Esophagus muscularis mucosa (tissue), 4 donors: ENCODE results near the gene CRYBG1. TPM values are rescaled to one million over a fixed set of nuclear protein-coding genes. Genes with fewer than 3 reads are reported as not detected.

Source experiments
- DNase-seq: peaks from one replicate; pipeline ENCODE4 v3.0.0-alpha.2; 2017; ENCODE audit errors: extremely low spot score
- H3K27ac ChIP-seq, 4 donors: fragments of 200-600 bp; sonication (generic); replicated peaks in 1 of 4; 1 replicate in 3 of 4; 2 replicates in 1 of 4; pipeline ENCODE4 v1.5.1; 2016 to 2019; ENCODE audit warnings: mild to moderate bottlenecking in 1 of 4
- H3K27me3 ChIP-seq, 4 donors: fragments of 200-600 bp; sonication (generic); one replicate each; pipeline versions ENCODE4 v1.5.1 to v1.6.0; 2016 to 2019
- H3K36me3 ChIP-seq, 4 donors: fragments of 200-600 bp; sonication (generic); one replicate each; pipeline ENCODE4 v1.5.1; 2016 to 2019
- H3K4me1 ChIP-seq, 4 donors: fragments of 200-600 bp; sonication (generic); one replicate each; pipeline ENCODE4 v1.5.1; 2016 to 2019
- H3K4me3 ChIP-seq, 4 donors: fragments of 200-600 bp; sonication (generic); 1 replicate in 2 of 4; 2 replicates in 2 of 4; pipeline ENCODE4 v1.5.1; 2016 to 2019; ENCODE audit warnings: mild to moderate bottlenecking in 4 of 4, moderate library complexity in 1 of 4
- H3K9me3 ChIP-seq, 4 donors: fragments of 200-600 bp; sonication (generic); 1 replicate in 3 of 4; 2 replicates in 1 of 4; pipeline ENCODE4 v1.5.1; 2016 to 2019
- CTCF ChIP-seq, 3 experiments: fragments of 200-600 bp in 2 of 3; fragments of 450-650 bp in 1 of 3; sonication (generic) in 2 of 3; IDR thresholded peaks; one replicate each; pipeline ENCODE4 v1.5.1; 2017 to 2019; ENCODE audit warnings: antibody characterized with exemption in 3 of 3, mild to moderate bottlenecking in 2 of 3, moderate library complexity in 1 of 3
- EP300 ChIP-seq: sonication (generic); formaldehyde crosslinking; IDR thresholded peaks from one replicate; pipeline ENCODE4 v1.6.1; 2017; ENCODE audit warnings: antibody characterized with exemption
- POLR2A ChIP-seq: fragments of 450-650 bp; IDR thresholded peaks from one replicate; pipeline ENCODE4 v1.6.1; 2017; ENCODE audit warnings: antibody characterized with exemption, moderate library complexity, mild to moderate bottlenecking, low read depth
- POLR2AphosphoS5 ChIP-seq, 2 donors: sonication (generic); formaldehyde crosslinking; IDR thresholded peaks; one replicate each; pipeline ENCODE4 v1.6.1; 2017; ENCODE audit warnings: antibody characterized with exemption in 2 of 2
- WGBS: methylation state at CpG from one replicate; pipeline ENCODE4 v1.1.5; 2018; 5-methylcytosine and 5-hydroxymethylcytosine counted together
- intact Hi-C: fragments of 100-400 bp; cut with DNase I; formaldehyde crosslinking; loops from one replicate; pipeline ENCODE4 v1.15.1; 2023
- total RNA-seq, 4 donors: library from RNA; depleted of rRNA; stranded (reverse); fragments of >200 nt; gene quantifications; one replicate each; pipeline versions ENCODE4 v1.1.0 to v1.2.1, GENCODE V29; 2016

Gene CRYBG1
- total RNA-seq, 4 donors from 2014 or later: 2.1 to 4.5 (median 3.6) TPM

DNA sequence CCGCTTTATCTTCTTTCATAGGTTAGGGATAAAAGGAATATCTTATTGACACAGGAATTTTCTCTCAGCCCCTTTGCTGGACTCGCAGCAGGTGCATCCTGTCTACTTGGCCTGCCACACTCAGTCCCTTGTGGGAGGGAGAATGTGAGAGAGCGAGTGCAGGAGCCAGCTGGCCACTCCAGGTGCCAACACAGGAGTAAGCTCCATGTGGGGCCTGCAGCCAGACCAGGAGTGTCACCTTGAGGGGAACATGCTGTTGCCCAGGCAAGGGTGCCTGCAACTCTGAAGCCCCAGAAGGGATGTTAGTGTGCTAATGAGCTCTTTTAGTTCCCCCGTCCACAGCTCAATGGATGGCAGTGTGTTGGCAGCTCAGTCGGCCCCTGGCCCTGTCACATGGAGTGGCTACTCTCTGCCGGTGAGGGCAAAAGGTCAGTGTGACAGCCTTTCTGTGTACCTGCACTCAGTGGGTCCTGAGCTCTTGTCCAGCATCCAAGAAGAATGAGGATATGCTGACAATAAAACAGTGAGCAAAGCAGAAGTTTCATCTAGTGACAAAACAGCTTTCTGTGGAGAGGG is 57.1 kb downstream of the CRYBG1 start:
- Histone ChIP-seq H3K4me1 (no peaks in the 10 kb centered on the region), H3K9me3 (no peaks in the 10 kb centered on the region), H3K36me3 (no peaks in the 10 kb centered on the region), H3K4me3 (no peak overlapping the region), H3K27ac (no peak overlapping the region), H3K27me3 (peaks cover 0 to 6% (median 0%) of the 10 kb centered on the region in 4 donors)
- TF ChIP-seq POLR2A: no peak
- no peak for TF ChIP-seq POLR2AphosphoS5 (IDR thresholded peaks at IDR 0.05)
- TF ChIP-seq CTCF (IDR thresholded peaks at IDR 0.05): no peak
- TF ChIP-seq EP300: no peak
- no peak for DNase-seq
- intact Hi-C loops: no loop called here
- WGBS: 54% methylated on average over 6 of the region's 6 CpGs

DNA sequence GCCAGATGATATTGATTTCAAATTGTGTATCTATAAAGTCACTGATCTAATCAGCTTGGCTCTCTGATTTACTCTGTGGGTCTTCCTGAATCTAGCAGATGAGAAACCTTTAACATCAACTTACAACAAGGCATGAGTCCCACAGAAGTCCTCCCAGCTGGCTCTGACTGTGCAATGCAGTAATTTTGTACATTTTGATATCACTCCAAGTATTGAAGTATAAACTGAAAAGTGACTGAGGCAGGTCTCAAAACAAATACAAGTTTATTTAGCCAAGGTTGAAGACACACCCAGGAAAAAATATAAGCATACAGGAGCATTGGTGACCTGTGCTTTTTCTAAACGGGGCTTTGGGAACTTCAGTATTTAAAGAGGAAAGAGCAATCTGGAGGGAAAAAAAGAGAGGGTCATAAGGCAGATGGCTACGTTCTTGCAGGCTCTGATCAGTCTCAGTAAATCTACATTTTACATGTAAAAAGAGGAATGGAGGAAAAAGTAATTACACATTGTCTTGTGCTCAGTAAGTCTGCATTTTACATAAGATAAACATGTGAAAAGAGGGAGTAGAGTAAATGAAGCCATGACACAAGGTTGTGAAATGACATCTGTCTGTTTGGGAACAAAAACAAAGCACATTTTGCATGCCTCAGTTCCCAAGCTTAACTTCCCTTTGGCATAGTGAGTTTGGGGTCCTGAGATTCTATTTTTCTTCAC is 59.5 kb downstream of the CRYBG1 start:
- intact Hi-C loops: no loop called here
- H3K4me3 ChIP-seq: no peak overlapping the region

GRCh38 chr6:106421496-106421895 is 61.0 kb downstream of the CRYBG1 start:
- no peaks in the 10 kb centered on the region for H3K27me3 ChIP-seq
- intact Hi-C loops: no loop called here
- TF ChIP-seq CTCF (IDR thresholded peaks at IDR 0.05): no peak
- no peak for TF ChIP-seq POLR2A
- no peak for TF ChIP-seq POLR2AphosphoS5 (IDR thresholded peaks at IDR 0.05)
- TF ChIP-seq EP300: no peak
- no peak overlapping the region for H3K27ac ChIP-seq
- H3K4me3 ChIP-seq: no peak overlapping the region
- no peak for DNase-seq
- no peaks in the 10 kb centered on the region for H3K36me3 ChIP-seq
- no peaks in the 10 kb centered on the region for H3K4me1 ChIP-seq
- 89% methylated on average over 2 of the region's 2 CpGs for WGBS
- H3K9me3 ChIP-seq: no peaks in the 10 kb centered on the region

More for the DNA sequence above, 59.5 kb downstream of the CRYBG1 start:
- DNase-seq: no peak
- Histone ChIP-seq H3K9me3 (no peaks in the 10 kb centered on the region), H3K36me3 (no peaks in the 10 kb centered on the region), H3K27ac (no peak overlapping the region), H3K27me3 (peaks cover 0 to 6% (median 0%) of the 10 kb centered on the region in 4 donors), H3K4me1 (no peaks in the 10 kb centered on the region)
- 52% methylated on average over 2 of the region's 2 CpGs for WGBS
- TF ChIP-seq POLR2AphosphoS5 (IDR thresholded peaks at IDR 0.05) (no peak), CTCF (IDR thresholded peaks at IDR 0.05) (no peak), POLR2A (no peak), EP300 (no peak)

- H3K4me1 ChIP-seq: no peaks in the 10 kb centered on the region
- no peak overlapping the region for H3K4me3 ChIP-seq
- TF ChIP-seq EP300: no peak
- no peak for TF ChIP-seq POLR2A
- TF ChIP-seq CTCF (IDR thresholded peaks at IDR 0.05): no peak
- TF ChIP-seq POLR2AphosphoS5 (IDR thresholded peaks at IDR 0.05): no peak
- H3K9me3 ChIP-seq: no peaks in the 10 kb centered on the region
- no peak for DNase-seq
- no peak overlapping the region for H3K27ac ChIP-seq
- H3K27me3 ChIP-seq: no peaks in the 10 kb centered on the region
- no peaks in the 10 kb centered on the region for H3K36me3 ChIP-seq
- intact Hi-C loops: no loop called here
These were observed 62.0 kb downstream of the CRYBG1 start for GRCh38 chr6:106422534-106422933.

DNA sequence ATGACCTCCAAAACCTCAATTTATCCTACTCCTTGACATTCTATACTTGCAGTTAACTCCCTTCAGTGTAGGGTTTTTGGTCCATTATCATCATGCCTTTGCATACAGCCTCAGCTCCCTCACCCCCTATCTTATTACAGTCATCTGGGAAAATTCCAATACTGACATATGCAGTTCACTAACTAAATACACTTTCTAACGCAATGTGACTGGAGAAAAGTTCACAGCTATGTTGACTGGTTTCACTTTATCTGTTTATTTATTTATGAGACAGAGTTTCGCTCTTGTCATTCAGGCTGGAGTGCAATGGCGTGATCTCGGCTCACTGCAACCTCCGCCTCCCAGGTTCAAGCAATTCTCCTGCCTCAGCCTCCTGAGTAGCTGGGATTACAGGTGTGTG is 64.9 kb downstream of the CRYBG1 start:
- no peaks in the 10 kb centered on the region for H3K9me3 ChIP-seq
- DNase-seq: no peak
- no peak overlapping the region for H3K4me3 ChIP-seq
- no peaks in the 10 kb centered on the region for H3K36me3 ChIP-seq
- no peak overlapping the region for H3K27ac ChIP-seq
- TF ChIP-seq EP300: no peak
- no peak for TF ChIP-seq POLR2A
- TF ChIP-seq CTCF (IDR thresholded peaks at IDR 0.05): no peak
- TF ChIP-seq POLR2AphosphoS5 (IDR thresholded peaks at IDR 0.05): no peak
- H3K4me1 ChIP-seq: no peaks in the 10 kb centered on the region
- no peaks in the 10 kb centered on the region for H3K27me3 ChIP-seq
- WGBS: 82% methylated on average over 5 of the region's 5 CpGs
- intact Hi-C loops: no loop called here
